Activated naive CD8-positive, alpha-beta T cell treated with anti-CD3 and anti-CD28 coated beads, Interleukin-2, amount 50 U/mL, for 24 hours (primary cell): Measurements from ENCODE around the gene LRRC3C.

Experiments used
- ATAC-seq: fragments of 150-1000 bp; cut with Tn5 transposase; one replicate; pipeline ENCODE4 v1.10.0; 2021
- DNase-seq: peaks from one replicate; pipeline ENCODE4 v3.0.0; 2021
- H3K27ac Mint-ChIP-seq: one replicate; pipeline ENCODE4 v1.8.0; 2021; ENCODE audit warnings: mild to moderate bottlenecking, mixed read lengths
- H3K27me3 Mint-ChIP-seq: one replicate; pipeline ENCODE4 v1.8.0; 2021; ENCODE audit warnings: mixed read lengths
- H3K36me3 Mint-ChIP-seq: one replicate; pipeline ENCODE4 v1.8.0; 2021; ENCODE audit warnings: low read depth, mixed read lengths
- H3K4me1 Mint-ChIP-seq: one replicate; pipeline ENCODE4 v1.8.0; 2021; ENCODE audit warnings: mixed read lengths
- H3K4me3 Mint-ChIP-seq: one replicate; pipeline ENCODE4 v1.8.0; 2021; ENCODE audit warnings: mild to moderate bottlenecking, moderate library complexity, mixed read lengths
- H3K9me3 Mint-ChIP-seq: one replicate; pipeline ENCODE4 v1.8.0; 2021; ENCODE audit warnings: mixed read lengths

LRRC3C gene

DNA sequence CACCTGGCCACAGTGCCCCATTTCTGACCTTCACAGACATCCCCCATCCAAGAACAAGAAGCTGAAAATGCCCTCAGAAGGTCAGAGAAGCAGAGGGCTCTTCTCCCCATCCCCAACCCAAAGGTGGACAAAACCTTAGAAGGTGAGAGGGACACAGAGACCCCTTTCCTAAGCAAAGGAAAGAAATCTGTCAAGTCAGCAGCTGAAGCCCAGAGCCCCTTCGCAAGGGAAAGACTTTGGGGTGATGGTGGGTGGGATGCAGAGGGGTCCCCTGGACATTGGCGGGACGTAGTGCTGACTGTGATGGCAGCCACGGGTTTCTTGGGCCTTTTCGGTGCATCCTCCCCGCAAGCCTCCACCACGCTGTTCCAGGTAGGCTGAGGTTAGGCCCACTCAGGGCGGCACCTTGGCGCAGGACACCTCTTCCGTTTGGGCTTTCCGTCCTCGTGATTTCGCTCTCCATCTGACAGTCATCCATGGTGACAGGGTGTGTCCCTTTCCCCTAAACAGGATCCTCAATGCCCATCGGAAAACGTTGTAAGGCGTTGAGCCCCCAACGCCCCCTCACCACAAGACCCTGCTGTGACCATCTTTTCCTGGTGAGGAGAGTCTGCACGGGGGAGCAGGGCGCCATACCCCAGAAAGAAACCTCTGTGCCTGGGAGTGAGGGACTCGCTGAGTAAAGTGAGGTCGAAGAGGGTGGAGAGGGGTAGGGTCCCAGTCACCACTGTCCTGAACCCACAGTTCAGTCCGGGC, 24.6 kb downstream of the LRRC3C start:
- peak; percentile 14 for ATAC-seq

DNA sequence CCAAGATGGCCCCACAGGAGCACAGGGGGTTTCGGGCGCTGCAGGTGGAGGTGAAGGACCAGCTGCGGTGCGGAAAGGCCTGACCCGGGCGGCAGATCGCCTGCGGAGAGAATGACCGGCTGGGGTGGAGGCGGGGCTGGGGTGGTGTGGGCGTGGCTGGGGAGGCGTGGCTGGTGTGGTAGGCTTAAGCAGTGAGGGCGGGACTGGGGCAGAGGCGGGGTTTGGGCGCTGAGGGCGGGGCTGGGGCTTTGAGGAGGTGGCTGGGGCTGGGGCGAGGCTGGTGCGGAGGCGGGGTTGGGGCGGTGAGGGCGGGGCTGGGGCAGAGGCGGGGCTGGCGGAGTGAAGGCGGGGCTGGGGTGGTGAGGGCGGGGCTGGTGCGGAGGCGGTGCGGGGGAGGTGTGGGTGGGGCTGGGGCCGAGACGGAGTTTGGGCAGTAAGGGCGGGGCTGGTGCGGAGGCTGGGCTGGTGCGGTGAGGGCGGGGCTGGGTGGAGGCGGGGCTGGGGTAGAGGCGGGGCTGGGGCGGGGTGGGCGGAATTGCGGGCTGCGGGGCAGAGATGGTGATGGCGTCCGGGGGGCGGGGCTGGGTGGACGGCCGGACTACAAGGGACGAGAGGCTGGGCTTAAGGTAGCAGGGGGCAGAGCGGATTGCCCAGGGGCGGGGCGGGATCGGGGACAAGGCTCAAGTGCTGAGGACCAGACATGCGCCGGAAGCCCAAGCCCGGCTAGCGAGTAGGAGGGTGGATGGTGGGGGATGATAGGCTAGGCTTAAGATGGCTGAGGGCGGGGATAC, 25.3 kb downstream of the LRRC3C start:
- H3K9me3 Mint-ChIP-seq: no peaks in the 10 kb centered on the region
- peaks cover 22% of the 10 kb centered on the region for H3K4me1 Mint-ChIP-seq
- peak overlapping the region; percentile 64 for H3K27ac Mint-ChIP-seq
- peak; percentile 93 for DNase-seq
- peak; percentile 82 for ATAC-seq
- no peaks in the 10 kb centered on the region for H3K36me3 Mint-ChIP-seq
- H3K4me3 Mint-ChIP-seq: peak overlapping the region; percentile 71
- no peaks in the 10 kb centered on the region for H3K27me3 Mint-ChIP-seq

More for the DNA sequence above, 24.6 kb downstream of the LRRC3C start:
- Mint-ChIP-seq H3K9me3 (no peaks in the 10 kb centered on the region), H3K27me3 (no peaks in the 10 kb centered on the region), H3K27ac (peak overlapping the region; percentile 64), H3K36me3 (no peaks in the 10 kb centered on the region), H3K4me1 (peaks cover 27% of the 10 kb centered on the region), H3K4me3 (peak overlapping the region; percentile 64)
- no peak for DNase-seq

DNA sequence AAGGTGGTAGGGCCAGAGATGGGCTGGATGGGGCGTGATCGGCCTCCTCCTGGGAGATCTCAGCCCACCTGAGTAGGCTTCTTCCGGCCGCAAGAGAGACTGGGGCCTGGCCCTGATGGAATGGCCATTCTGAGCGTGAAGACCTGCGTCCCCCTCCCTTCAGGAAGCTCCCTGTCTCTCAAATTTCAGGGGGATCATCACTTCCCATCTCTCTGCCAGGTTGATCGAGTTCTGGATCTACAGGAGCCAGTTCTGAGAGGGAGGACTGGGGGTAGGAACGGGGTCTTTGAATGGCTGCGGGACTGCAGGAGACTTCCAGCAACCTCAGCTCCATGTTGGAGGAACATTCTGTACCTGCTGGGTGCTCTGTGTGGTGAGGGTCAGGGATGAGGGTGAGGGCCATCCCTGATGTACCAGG, 25.9 kb downstream of the LRRC3C start:
- Mint-ChIP-seq H3K4me3 (peak overlapping the region; percentile 71), H3K9me3 (no peaks in the 10 kb centered on the region), H3K27ac (peak overlapping the region; percentile 64), H3K27me3 (no peaks in the 10 kb centered on the region), H3K4me1 (peaks cover 18% of the 10 kb centered on the region), H3K36me3 (no peaks in the 10 kb centered on the region)
- DNase-seq (no peak), ATAC-seq (no peak)

DNA sequence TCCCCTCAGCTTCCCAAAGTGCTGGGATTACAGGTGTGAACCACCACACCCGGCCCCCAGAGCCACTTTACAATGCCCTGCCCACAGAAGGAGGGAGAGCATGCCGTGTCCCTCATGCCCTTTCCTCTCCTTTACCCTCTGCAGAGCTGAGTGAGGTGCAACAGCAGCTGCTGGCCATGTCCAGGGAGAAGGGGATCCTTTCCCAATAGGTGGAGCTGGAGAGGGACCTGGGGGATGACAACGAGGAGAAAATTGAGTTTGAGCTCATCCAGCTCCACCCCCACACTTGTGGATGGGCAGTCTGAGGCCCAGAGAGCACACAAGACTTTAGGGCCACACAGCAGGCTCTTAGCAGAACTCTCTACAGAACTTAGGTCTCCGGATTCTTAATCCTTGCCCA, 27.3 kb downstream of the LRRC3C start:
- ATAC-seq (no peak), DNase-seq (no peak)
- Mint-ChIP-seq H3K27me3 (no peaks in the 10 kb centered on the region), H3K4me1 (peaks cover 13% of the 10 kb centered on the region), H3K27ac (no peak overlapping the region), H3K36me3 (no peaks in the 10 kb centered on the region), H3K4me3 (no peak overlapping the region), H3K9me3 (no peaks in the 10 kb centered on the region)

DNA sequence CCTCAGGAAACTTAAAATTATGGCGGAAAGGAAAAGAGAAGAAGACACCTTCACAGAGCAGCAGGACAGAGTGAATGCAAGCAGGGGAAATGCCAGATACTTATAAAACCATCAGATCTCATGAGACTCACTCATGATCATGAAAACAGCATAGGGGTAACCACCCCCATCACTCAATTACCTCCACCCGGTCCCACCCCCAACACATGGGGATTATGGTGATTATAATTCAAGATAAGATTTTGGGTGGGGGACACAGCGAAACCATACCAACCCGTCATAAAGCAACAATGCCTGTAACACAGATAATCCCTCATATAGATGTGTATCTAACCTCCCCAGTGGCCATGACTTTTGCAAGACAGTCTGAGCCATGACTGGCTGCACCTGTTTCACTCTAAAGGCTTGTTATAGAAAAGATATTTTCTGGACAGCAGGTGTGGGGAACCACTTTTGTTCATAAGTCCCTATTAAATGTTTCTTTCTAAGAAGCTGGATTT, 28.2 kb downstream of the LRRC3C start:
- no peaks in the 10 kb centered on the region for H3K36me3 Mint-ChIP-seq
- DNase-seq (no peak), ATAC-seq (no peak)
- peaks cover 13% of the 10 kb centered on the region for H3K4me1 Mint-ChIP-seq
- H3K4me3 Mint-ChIP-seq: no peak overlapping the region
- no peaks in the 10 kb centered on the region for H3K9me3 Mint-ChIP-seq
- H3K27me3 Mint-ChIP-seq: no peaks in the 10 kb centered on the region
- peak overlapping the region; percentile 16 for H3K27ac Mint-ChIP-seq

DNA sequence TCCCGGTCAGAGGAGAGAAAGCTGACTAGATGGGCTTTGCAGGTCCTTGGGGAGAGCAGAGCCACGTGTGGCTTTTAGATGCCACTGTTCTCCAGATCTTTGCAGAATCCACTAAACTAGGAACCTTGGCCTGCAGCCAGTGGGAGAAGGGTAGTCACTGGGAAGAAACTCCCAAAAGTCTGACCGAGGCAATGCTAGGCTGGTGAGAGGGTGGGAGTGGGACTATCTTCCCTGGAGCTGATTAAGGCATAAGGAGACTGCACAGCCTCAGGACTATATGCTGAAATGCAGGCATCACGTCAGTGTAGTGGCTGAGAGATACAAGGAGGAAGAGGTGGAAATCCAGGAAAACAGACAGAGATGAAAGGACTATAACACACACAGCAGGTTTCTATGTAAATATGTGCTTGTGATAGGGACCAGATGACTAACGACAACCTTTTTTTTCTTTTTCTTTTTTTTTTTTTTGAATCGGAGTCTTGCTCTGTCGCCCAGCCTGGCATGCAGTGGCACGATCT, 33.1 kb downstream of the LRRC3C start:
- no peaks in the 10 kb centered on the region for H3K27me3 Mint-ChIP-seq

DNA sequence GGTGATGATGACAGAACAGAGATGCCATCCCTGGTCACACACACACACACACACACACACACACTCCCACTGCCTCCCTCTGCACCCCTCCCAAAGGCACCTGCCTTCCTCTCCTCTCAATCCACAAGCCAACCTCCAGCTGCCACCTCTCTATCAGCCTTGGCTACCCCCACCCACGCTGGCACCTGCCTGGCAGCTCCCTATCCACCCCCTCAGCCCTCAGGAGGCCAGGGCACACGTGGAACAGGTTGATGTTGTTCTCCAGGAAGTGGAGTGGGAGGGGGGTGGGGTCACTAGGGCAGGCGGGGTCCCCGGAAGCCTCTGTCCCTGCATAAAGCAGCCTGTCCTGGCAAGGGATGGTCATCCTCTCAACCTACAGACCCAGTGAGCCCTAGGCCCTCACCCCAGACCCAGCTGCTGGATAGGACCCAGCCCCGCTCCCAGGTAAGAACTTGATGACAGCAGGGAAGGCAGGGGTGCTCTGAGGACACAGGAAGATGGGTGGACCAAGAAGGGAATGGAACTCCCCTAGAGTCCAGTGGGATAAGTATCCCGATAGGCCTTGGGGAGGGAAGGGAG, 35.2 kb downstream of the LRRC3C start, which contains the start of gene GSDMA:
TSS of gene GSDMA (plus strand) at position 363 of the 579 bp plus-strand sequence. CDS start 2,684 bp downstream, outside the sequence.
- Mint-ChIP-seq H3K36me3 (no peaks in the 10 kb centered on the region), H3K4me3 (no peak within 1 kb of the TSS), H3K27me3 (no peaks in the 10 kb centered on the region), H3K27ac (no peak within 1 kb of the TSS), H3K4me1 (peaks cover 27% of the 10 kb centered on the region), H3K9me3 (no peaks in the 10 kb centered on the region)
- DNase-seq: no peak
- no peak for ATAC-seq

More for the DNA sequence above, 33.1 kb downstream of the LRRC3C start:
- no peak for DNase-seq
- peaks cover 27% of the 10 kb centered on the region for H3K4me1 Mint-ChIP-seq
- no peak overlapping the region for H3K27ac Mint-ChIP-seq
- H3K36me3 Mint-ChIP-seq: no peaks in the 10 kb centered on the region
- H3K4me3 Mint-ChIP-seq: no peak overlapping the region
- no peak for ATAC-seq
- H3K9me3 Mint-ChIP-seq: no peaks in the 10 kb centered on the region

DNA sequence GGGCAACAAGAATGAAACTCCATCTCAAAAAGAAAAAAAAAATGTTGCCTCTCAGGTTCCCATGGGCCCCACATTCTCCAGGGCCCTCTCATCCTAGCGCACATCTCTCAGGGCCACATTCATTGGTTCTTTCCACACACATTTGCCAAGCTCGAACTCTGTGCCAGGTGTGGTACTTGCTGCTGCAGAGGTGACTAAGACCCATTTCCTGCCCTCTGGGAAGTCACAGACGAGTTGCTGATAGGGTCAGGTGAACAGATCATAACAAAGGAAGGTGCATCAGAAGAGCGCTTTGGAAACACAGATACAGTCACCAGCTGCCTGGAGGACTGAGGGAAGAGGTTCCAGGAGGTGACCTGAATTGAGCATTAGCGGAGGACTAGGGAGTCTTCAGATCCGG, 36.3 kb downstream of the LRRC3C start:
- Mint-ChIP-seq H3K27me3 (no peaks in the 10 kb centered on the region), H3K4me3 (no peak overlapping the region), H3K36me3 (no peaks in the 10 kb centered on the region), H3K4me1 (peaks cover 26% of the 10 kb centered on the region), H3K27ac (no peak overlapping the region), H3K9me3 (no peaks in the 10 kb centered on the region)
- DNase-seq (no peak), ATAC-seq (no peak)

DNA sequence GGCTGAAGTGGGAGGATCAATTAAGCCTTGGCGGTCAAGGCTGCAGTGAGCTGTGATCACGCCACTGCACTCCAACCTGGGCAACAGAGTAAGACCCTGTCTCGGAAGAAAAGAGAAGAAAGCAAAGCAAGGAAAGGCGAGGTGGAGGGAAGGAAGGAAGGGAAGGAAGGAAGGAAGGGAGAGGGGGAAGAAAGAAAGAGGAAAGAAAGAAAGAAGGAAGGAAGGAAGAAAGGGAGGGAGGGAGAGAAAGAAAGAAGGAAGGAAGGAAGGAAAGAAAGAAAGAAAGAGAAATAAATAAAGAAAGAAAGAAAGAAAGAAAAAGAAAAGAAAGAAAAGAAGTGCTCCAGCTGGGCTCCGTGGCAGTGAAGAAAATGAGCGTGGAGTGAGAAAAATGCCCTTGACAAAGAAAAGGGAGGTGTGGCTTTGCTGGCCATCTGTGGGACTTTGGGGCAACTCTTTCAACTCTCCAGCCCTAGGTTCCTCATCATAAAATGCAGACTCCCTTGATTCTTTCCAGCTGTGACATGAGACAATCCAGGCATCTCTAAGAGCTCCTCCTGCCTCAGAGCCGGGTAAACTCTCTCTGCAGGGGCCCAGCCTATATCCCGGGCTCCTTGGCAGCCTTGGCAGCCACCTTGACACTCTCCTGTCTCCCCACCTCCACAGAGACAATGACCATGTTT, 37.6 kb downstream of the LRRC3C start:
- Mint-ChIP-seq H3K27ac (no peak overlapping the region), H3K27me3 (peaks cover 3% of the 10 kb centered on the region), H3K4me3 (no peak overlapping the region), H3K36me3 (no peaks in the 10 kb centered on the region), H3K9me3 (no peaks in the 10 kb centered on the region), H3K4me1 (peaks cover 21% of the 10 kb centered on the region)
- ATAC-seq (no peak), DNase-seq (no peak)

DNA sequence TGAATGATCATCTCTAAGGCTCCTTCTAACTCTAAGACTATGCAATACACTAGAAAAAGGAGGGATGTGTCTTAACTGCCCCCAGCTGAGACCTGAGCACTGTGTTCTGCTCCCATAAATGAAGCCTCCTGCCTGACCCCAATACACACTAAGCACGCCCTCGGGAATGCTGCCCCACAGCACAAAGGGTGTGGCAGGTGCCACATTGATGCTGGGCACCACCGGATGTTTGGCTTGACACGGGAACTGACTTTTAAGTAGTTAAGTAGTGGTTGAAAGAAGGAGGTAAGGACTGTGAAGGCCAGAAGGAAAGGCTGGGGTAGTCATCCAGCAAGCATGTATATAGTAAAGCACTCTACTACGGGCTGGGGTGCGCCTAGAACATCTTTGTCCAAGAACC, 39.2 kb downstream of the LRRC3C start:
- Mint-ChIP-seq H3K9me3 (no peaks in the 10 kb centered on the region), H3K4me3 (no peak overlapping the region), H3K27ac (no peak overlapping the region)

DNA sequence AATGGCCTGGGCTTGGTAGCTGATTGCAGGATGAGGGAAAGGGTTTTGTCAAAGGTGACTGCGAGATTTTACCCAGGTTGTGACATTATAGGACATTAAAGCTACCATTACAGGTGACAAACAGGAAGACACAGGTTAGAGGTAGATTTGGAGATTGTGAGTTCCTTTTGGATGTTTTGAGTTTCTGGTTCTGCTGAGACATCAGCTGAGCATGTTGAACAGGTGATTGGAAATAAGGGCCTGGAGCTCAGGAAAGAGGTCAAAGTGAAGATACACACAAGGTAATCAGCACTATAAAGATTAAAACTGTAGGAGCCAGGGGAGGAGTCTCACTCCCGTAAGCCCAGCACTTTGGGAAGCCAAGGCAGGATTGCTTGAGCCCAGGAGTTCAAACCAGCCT, 41.2 kb downstream of the LRRC3C start:
- peaks cover 7% of the 10 kb centered on the region for H3K27me3 Mint-ChIP-seq
- no peak overlapping the region for H3K27ac Mint-ChIP-seq
- DNase-seq: no peak
- no peaks in the 10 kb centered on the region for H3K9me3 Mint-ChIP-seq
- peaks cover 4% of the 10 kb centered on the region for H3K4me1 Mint-ChIP-seq
- no peak for ATAC-seq
- H3K4me3 Mint-ChIP-seq: no peak overlapping the region
- H3K36me3 Mint-ChIP-seq: no peaks in the 10 kb centered on the region

More for the DNA sequence above, 39.2 kb downstream of the LRRC3C start:
- DNase-seq (no peak), ATAC-seq (no peak)
- Mint-ChIP-seq H3K36me3 (no peaks in the 10 kb centered on the region), H3K4me1 (peaks cover 21% of the 10 kb centered on the region), H3K27me3 (peaks cover 7% of the 10 kb centered on the region)

DNA sequence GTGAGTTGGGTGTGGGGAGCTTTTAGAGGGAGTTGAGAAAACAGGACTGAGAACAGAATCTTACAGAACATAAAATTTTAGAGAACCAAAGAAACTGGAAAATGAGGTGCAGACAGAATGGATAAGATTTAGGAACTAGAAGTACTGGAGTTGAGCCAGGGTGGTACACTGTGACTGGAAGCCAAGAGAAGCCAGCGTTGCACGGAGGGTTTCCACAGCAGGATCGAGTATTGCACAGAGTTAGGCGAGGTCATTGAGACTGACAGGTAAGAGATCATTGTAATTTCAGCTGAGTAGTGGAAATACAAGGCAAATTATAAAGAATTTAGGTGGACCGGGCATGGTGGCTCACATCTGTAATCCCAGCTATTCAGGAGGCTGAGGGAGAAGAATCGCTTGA, 41.8 kb downstream of the LRRC3C start:
- Mint-ChIP-seq H3K9me3 (no peaks in the 10 kb centered on the region), H3K27ac (no peak overlapping the region)

DNA sequence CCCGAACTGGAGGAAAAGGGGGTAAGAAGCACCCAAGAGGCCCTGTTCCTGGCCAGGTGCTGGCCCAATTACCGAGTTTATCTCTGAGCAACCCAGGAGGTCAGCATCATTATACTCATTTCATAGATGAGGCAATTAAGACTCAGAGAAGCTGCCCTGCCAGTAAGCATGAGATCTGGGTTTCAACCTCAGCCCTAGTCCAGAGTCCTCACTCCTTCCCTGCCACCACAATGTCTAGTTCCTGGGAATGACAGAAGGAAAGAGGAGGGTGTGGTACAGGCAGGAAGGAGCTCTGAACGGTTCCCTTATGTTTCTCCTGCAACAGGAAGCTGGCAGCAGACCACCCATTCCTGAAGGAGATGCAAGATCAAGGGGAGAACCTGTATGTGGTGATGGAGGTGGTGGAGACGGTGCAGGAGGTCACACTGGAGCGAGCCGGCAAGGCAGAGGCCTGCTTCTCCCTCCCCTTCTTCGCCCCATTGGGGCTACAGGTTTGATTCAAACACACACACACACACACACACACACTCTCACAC, 42.7 kb downstream of the LRRC3C start:
- ATAC-seq (no peak), DNase-seq (no peak)
- H3K4me1 Mint-ChIP-seq: no peaks in the 10 kb centered on the region
- peaks cover 7% of the 10 kb centered on the region for H3K27me3 Mint-ChIP-seq
- no peaks in the 10 kb centered on the region for H3K36me3 Mint-ChIP-seq
- no peaks in the 10 kb centered on the region for H3K9me3 Mint-ChIP-seq
- no peak overlapping the region for H3K27ac Mint-ChIP-seq
- H3K4me3 Mint-ChIP-seq: no peak overlapping the region

More for the DNA sequence above, 41.8 kb downstream of the LRRC3C start:
- Mint-ChIP-seq H3K4me1 (no peaks in the 10 kb centered on the region), H3K27me3 (peaks cover 7% of the 10 kb centered on the region), H3K36me3 (no peaks in the 10 kb centered on the region), H3K4me3 (no peak overlapping the region)
- DNase-seq (no peak), ATAC-seq (no peak)
